DND-41 (cell line): ENCODE measurements around the gene TBC1D22A.
"Not testable (repeated sequence)": the region's sequence is repeated elsewhere in the genome, so short reads cannot be mapped to it uniquely, and the experiment has no call there.

Source experiments
- ATAC-seq: fragments of 200-7000 bp; cut with Tn5 transposase; 3 replicates; pipeline ENCODE4 v1.9.1; 2021; ENCODE audit warnings: low read depth; ENCODE audit not compliant: insufficient read depth
- DNase-seq: peaks from one replicate; pipeline ENCODE4 v3.0.0-alpha.2; 2020
- H2AFZ ChIP-seq: 2 replicates; pipeline ENCODE4 v1.6.0; 2012; ENCODE audit warnings: low read depth, low read length
- H3K27ac ChIP-seq: 2 replicates; pipeline ENCODE4 v1.5.1; 2012; ENCODE audit warnings: low read length, inconsistent platforms
- H3K27me3 ChIP-seq: fragments of 200-600 bp; sonication (generic); 2 replicates; pipeline ENCODE4 v1.6.0; 2012; ENCODE audit warnings: low read length, mild to moderate bottlenecking, inconsistent platforms; ENCODE audit not compliant: insufficient read depth, poor library complexity
- H3K36me3 ChIP-seq: 2 replicates; pipeline ENCODE4 v1.5.1; 2012; ENCODE audit warnings: low read length, inconsistent platforms; ENCODE audit not compliant: insufficient read depth
- H3K4me1 ChIP-seq: 2 replicates; pipeline ENCODE4 v1.5.1; 2012; ENCODE audit warnings: mild to moderate bottlenecking, low read length; ENCODE audit not compliant: insufficient read depth
- H3K4me2 ChIP-seq: 2 replicates; pipeline ENCODE4 v1.6.0; 2012; ENCODE audit warnings: mild to moderate bottlenecking, moderate library complexity, low read length, inconsistent platforms; ENCODE audit not compliant: insufficient read depth
- H3K4me3 ChIP-seq, 2 experiments: fragments of 200-600 bp in 1 of 2; shearing (Covaris generic) in 1 of 2; 2 replicates each; pipeline ENCODE4 v1.5.1; 2012 to 2016; ENCODE audit warnings: inconsistent platforms in 2 of 2, low read length in 2 of 2, mild to moderate bottlenecking in 2 of 2, low read depth in 1 of 2, moderate library complexity in 1 of 2
- H3K79me2 ChIP-seq: 2 replicates; pipeline ENCODE4 v1.6.0; 2012; ENCODE audit warnings: low read length, inconsistent platforms; ENCODE audit not compliant: insufficient read depth
- H3K9ac ChIP-seq: 2 replicates; pipeline ENCODE4 v1.6.0; 2012; ENCODE audit warnings: low read depth, mild to moderate bottlenecking, inconsistent platforms, low read length, moderate library complexity
- H3K9me3 ChIP-seq: 2 replicates; pipeline ENCODE4 v1.5.1; 2012; ENCODE audit warnings: low read length, moderate library complexity, mild to moderate bottlenecking, inconsistent platforms; ENCODE audit not compliant: insufficient read depth, severe bottlenecking
- H4K20me1 ChIP-seq: 2 replicates; pipeline ENCODE4 v1.6.0; 2012; ENCODE audit warnings: low read length; ENCODE audit not compliant: insufficient read depth
- EZH2 ChIP-seq: IDR thresholded peaks from 3 replicates; pipeline ENCODE4 v1.6.1; 2012; ENCODE audit warnings: borderline replicate concordance, low read depth, mild to moderate bottlenecking, moderate library complexity, low read length, inconsistent platforms; ENCODE audit not compliant: severe bottlenecking
- TF ChIP-seq, protein P1 (sequence below): IDR thresholded peaks from 2 replicates; pipeline ENCODE4 v1.5.1; 2012; ENCODE audit warnings: borderline replicate concordance, low read length, moderate library complexity, mild to moderate bottlenecking; ENCODE audit not compliant: poor library complexity, severe bottlenecking; ENCODE audit errors: extremely low read depth

TBC1D22A gene

DNA sequence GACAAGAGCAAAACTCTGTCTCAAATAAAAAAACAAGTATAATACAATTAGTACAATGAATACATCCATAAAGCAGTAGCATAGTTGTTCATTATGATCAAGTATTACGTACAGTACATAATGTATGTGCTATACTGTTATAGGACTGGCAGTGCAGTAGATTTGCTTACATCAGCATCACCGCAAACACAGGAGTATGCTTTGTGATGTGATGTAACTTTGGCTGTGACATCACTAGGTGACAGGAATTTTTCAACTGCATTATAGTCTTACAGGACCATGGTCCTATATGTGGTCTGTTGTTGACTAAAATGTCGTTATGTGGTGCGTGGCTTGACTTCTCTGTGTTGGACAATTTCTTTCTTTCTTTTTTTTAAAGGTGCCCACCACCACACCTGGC is 16.6 kb downstream of the TBC1D22A start:
- no peak for ATAC-seq
- Histone ChIP-seq H4K20me1 (peaks cover 58% of the 10 kb centered on the region), H3K27me3 (no peaks in the 10 kb centered on the region), H3K27ac (no peak overlapping the region), H3K9ac (no peak overlapping the region), H3K9me3 (no peaks in the 10 kb centered on the region), H3K4me3 (no peak overlapping the region), H3K4me2 (no peak overlapping the region), H3K36me3 (peaks cover 12% of the 10 kb centered on the region), H3K4me1 (peaks cover 3% of the 10 kb centered on the region), H3K79me2 (peaks cover 98% of the 10 kb centered on the region), H2AFZ (no peak overlapping the region)
- no peak for DNase-seq
- TF ChIP-seq, protein P1, sequence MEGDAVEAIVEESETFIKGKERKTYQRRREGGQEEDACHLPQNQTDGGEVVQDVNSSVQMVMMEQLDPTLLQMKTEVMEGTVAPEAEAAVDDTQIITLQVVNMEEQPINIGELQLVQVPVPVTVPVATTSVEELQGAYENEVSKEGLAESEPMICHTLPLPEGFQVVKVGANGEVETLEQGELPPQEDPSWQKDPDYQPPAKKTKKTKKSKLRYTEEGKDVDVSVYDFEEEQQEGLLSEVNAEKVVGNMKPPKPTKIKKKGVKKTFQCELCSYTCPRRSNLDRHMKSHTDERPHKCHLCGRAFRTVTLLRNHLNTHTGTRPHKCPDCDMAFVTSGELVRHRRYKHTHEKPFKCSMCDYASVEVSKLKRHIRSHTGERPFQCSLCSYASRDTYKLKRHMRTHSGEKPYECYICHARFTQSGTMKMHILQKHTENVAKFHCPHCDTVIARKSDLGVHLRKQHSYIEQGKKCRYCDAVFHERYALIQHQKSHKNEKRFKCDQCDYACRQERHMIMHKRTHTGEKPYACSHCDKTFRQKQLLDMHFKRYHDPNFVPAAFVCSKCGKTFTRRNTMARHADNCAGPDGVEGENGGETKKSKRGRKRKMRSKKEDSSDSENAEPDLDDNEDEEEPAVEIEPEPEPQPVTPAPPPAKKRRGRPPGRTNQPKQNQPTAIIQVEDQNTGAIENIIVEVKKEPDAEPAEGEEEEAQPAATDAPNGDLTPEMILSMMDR: no peak
- TF ChIP-seq EZH2: no peak

DNA sequence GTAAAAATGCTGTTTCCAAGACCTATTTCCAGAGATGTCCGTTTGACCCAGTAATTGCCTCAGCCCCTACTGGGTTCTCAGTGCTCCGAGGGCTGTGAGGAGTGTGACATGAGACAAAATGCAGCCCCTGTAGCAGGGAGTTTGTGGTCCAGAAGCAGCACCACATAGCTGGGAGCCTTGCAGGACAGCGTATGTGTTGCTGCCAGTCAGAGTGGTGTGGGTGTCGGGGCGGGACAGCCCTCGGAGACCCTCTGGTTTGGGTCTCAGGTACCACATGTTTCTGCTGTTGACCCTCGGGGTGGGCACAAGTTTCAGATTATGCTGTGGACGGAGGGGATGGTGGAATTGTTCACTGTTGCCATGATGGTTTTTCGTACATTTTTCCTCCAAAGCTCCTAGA is 17.2 kb downstream of the TBC1D22A start:
- Histone ChIP-seq H3K27me3 (no peaks in the 10 kb centered on the region), H3K36me3 (peaks cover 10% of the 10 kb centered on the region), H3K4me1 (no peaks in the 10 kb centered on the region), H2AFZ (no peak overlapping the region), H3K4me2 (no peak overlapping the region), H4K20me1 (peaks cover 52% of the 10 kb centered on the region), H3K9ac (no peak overlapping the region), H3K4me3 (no peak overlapping the region), H3K9me3 (no peaks in the 10 kb centered on the region), H3K79me2 (peaks cover 98% of the 10 kb centered on the region), H3K27ac (no peak overlapping the region)
- no peak for DNase-seq
- ATAC-seq: no peak
- TF ChIP-seq EZH2: no peak
- TF ChIP-seq, protein P1: no peak

DNA sequence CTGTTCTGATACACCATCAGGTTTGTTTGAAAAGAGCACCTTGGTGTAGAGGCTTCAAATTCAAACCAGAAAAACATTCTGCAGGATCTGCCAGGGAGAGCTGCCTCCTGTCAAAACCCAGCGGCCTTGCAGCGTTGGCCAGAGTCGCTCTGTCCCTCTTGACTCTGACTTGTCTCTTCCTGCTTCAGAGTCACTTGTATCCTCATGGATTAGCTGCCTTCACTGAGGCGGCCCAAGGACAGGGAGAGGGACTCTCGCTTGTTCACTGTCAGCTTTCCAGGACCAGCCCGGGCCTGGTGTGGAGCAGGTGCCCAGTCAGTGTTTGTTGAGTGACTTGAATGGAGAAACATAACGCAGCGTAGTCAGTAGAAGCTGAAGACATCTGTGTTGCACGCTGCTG is 18.0 kb downstream of the TBC1D22A start:
- peaks cover 98% of the 10 kb centered on the region for H3K79me2 ChIP-seq
- no peak overlapping the region for H3K9ac ChIP-seq
- ATAC-seq: no peak
- no peaks in the 10 kb centered on the region for H3K4me1 ChIP-seq
- no peak overlapping the region for H3K4me3 ChIP-seq
- H3K27ac ChIP-seq: no peak overlapping the region
- no peak overlapping the region for H2AFZ ChIP-seq
- H3K36me3 ChIP-seq: peaks cover 10% of the 10 kb centered on the region
- no peak for TF ChIP-seq EZH2
- TF ChIP-seq, protein P1: no peak
- H3K4me2 ChIP-seq: no peak overlapping the region
- H3K9me3 ChIP-seq: no peaks in the 10 kb centered on the region
- DNase-seq: no peak
- H4K20me1 ChIP-seq: peaks cover 50% of the 10 kb centered on the region
- H3K27me3 ChIP-seq: no peaks in the 10 kb centered on the region

DNA sequence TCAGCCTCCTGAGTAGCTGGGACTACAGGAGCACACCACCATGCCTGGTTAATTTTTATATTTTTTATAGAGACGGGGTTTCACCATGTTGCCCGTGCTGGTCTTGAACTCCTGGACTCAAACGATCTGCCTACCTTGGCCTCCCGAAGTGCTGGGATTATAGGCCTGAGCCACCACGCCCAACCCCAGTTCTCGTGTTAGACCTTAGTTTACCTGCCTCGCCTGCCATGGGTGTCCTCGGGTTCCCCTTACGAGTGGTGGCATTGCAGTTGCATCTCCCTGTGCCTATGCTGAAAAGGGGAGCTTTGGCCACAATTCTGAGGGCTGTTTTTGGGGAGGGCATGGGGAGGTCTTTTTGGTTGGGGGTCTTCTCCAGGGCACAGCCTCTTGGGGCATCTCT is 18.8 kb downstream of the TBC1D22A start:
- Histone ChIP-seq H3K4me2 (no peak overlapping the region), H4K20me1 (peaks cover 47% of the 10 kb centered on the region), H3K4me3 (no peak overlapping the region), H3K27ac (no peak overlapping the region), H3K9me3 (no peaks in the 10 kb centered on the region), H3K9ac (no peak overlapping the region), H3K4me1 (no peaks in the 10 kb centered on the region), H3K79me2 (peaks cover 98% of the 10 kb centered on the region), H3K27me3 (no peaks in the 10 kb centered on the region), H3K36me3 (peaks cover 10% of the 10 kb centered on the region), H2AFZ (no peak overlapping the region)
- DNase-seq (no peak), ATAC-seq (no peak)
- TF ChIP-seq, protein P1: no peak
- no peak for TF ChIP-seq EZH2

DNA sequence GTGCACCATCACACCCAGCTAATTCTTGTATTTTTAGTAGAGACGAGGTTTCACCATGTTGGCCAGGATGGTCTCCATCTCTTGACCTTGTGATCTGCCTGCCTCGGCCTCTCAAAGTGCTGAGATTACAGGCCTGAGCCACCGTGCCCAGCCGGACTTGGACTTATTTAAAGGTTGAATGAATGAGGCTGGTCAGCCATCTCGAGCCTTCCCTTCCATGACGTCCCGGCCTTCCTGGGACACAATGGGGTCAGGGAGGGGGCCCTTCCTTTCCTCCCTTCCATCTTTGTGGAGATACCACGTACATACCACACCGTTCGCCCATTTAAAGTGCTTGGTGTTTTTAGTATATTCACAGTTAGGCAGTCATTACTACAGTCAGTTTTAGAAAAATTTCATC is 19.8 kb downstream of the TBC1D22A start:
- peaks cover 10% of the 10 kb centered on the region for H3K36me3 ChIP-seq
- not testable (repeated sequence) for H3K9me3 ChIP-seq, H3K4me3 ChIP-seq, H3K27ac ChIP-seq, H3K4me1 ChIP-seq, H3K4me2 ChIP-seq, ATAC-seq, H2AFZ ChIP-seq, DNase-seq, H3K9ac ChIP-seq, H3K27me3 ChIP-seq
- peaks cover 98% of the 10 kb centered on the region for H3K79me2 ChIP-seq
- H4K20me1 ChIP-seq: peaks cover 38% of the 10 kb centered on the region
